DND-41 (cell line): ENCODE results near the gene TXNDC5.
"Not testable (repeated sequence)": the region's sequence is repeated elsewhere in the genome, so short reads cannot be mapped to it uniquely, and the experiment has no call there.

Source experiments
- ATAC-seq: fragments of 200-7000 bp; cut with Tn5 transposase; 3 replicates; pipeline ENCODE4 v1.9.1; 2021; ENCODE audit warnings: low read depth; ENCODE audit not compliant: insufficient read depth
- DNase-seq: peaks from one replicate; pipeline ENCODE4 v3.0.0-alpha.2; 2020
- H2AFZ ChIP-seq: 2 replicates; pipeline ENCODE4 v1.6.0; 2012; ENCODE audit warnings: low read depth, low read length
- H3K27ac ChIP-seq: 2 replicates; pipeline ENCODE4 v1.5.1; 2012; ENCODE audit warnings: low read length, inconsistent platforms
- H3K27me3 ChIP-seq: fragments of 200-600 bp; sonication (generic); 2 replicates; pipeline ENCODE4 v1.6.0; 2012; ENCODE audit warnings: low read length, mild to moderate bottlenecking, inconsistent platforms; ENCODE audit not compliant: insufficient read depth, poor library complexity
- H3K36me3 ChIP-seq: 2 replicates; pipeline ENCODE4 v1.5.1; 2012; ENCODE audit warnings: low read length, inconsistent platforms; ENCODE audit not compliant: insufficient read depth
- H3K4me1 ChIP-seq: 2 replicates; pipeline ENCODE4 v1.5.1; 2012; ENCODE audit warnings: mild to moderate bottlenecking, low read length; ENCODE audit not compliant: insufficient read depth
- H3K4me2 ChIP-seq: 2 replicates; pipeline ENCODE4 v1.6.0; 2012; ENCODE audit warnings: mild to moderate bottlenecking, moderate library complexity, low read length, inconsistent platforms; ENCODE audit not compliant: insufficient read depth
- H3K4me3 ChIP-seq, 2 experiments: fragments of 200-600 bp in 1 of 2; shearing (Covaris generic) in 1 of 2; 2 replicates each; pipeline ENCODE4 v1.5.1; 2012 to 2016; ENCODE audit warnings: inconsistent platforms in 2 of 2, low read length in 2 of 2, mild to moderate bottlenecking in 2 of 2, low read depth in 1 of 2, moderate library complexity in 1 of 2
- H3K79me2 ChIP-seq: 2 replicates; pipeline ENCODE4 v1.6.0; 2012; ENCODE audit warnings: low read length, inconsistent platforms; ENCODE audit not compliant: insufficient read depth
- H3K9ac ChIP-seq: 2 replicates; pipeline ENCODE4 v1.6.0; 2012; ENCODE audit warnings: low read depth, mild to moderate bottlenecking, inconsistent platforms, low read length, moderate library complexity
- H3K9me3 ChIP-seq: 2 replicates; pipeline ENCODE4 v1.5.1; 2012; ENCODE audit warnings: low read length, moderate library complexity, mild to moderate bottlenecking, inconsistent platforms; ENCODE audit not compliant: insufficient read depth, severe bottlenecking
- H4K20me1 ChIP-seq: 2 replicates; pipeline ENCODE4 v1.6.0; 2012; ENCODE audit warnings: low read length; ENCODE audit not compliant: insufficient read depth
- CTCF ChIP-seq: IDR thresholded peaks from 2 replicates; pipeline ENCODE4 v1.5.1; 2012; ENCODE audit warnings: borderline replicate concordance, low read length, moderate library complexity, mild to moderate bottlenecking; ENCODE audit not compliant: poor library complexity, severe bottlenecking; ENCODE audit errors: extremely low read depth
- EZH2 ChIP-seq: IDR thresholded peaks from 3 replicates; pipeline ENCODE4 v1.6.1; 2012; ENCODE audit warnings: borderline replicate concordance, low read depth, mild to moderate bottlenecking, moderate library complexity, low read length, inconsistent platforms; ENCODE audit not compliant: severe bottlenecking

TXNDC5 gene

GRCh38 chr6:7900621-7901020 lies 10.0 kb downstream of the TXNDC5 start:
- H3K36me3 ChIP-seq: peaks cover 98% of the 10 kb centered on the region
- H3K4me2 ChIP-seq: no peak overlapping the region

GRCh38 chr6:7899889-7900213 lies 10.7 kb downstream of the TXNDC5 start:
- Histone ChIP-seq H3K36me3 (peaks cover 99% of the 10 kb centered on the region), H3K4me3 (no peak overlapping the region), H3K9me3 (no peaks in the 10 kb centered on the region), H4K20me1 (peaks cover 19% of the 10 kb centered on the region; the same call in 1 of the 2 replicates), H3K27me3 (no peaks in the 10 kb centered on the region), H3K27ac (no peak overlapping the region), H2AFZ (no peak overlapping the region), H3K9ac (no peak overlapping the region), H3K4me2 (no peak overlapping the region), H3K4me1 (no peaks in the 10 kb centered on the region), H3K79me2 (peaks cover 21% of the 10 kb centered on the region)
- no peak for DNase-seq
- TF ChIP-seq EZH2: no peak
- TF ChIP-seq CTCF: no peak
- ATAC-seq: no peak

More at GRCh38 chr6:7900621-7901020, 10.0 kb downstream of the TXNDC5 start:
- peaks cover 29% of the 10 kb centered on the region for H3K79me2 ChIP-seq
- H3K4me1 ChIP-seq: no peaks in the 10 kb centered on the region
- H3K4me3 ChIP-seq: no peak overlapping the region
- no peak overlapping the region for H2AFZ ChIP-seq
- no peaks in the 10 kb centered on the region for H3K27me3 ChIP-seq
- H3K9me3 ChIP-seq: no peaks in the 10 kb centered on the region
- no peak for TF ChIP-seq EZH2
- TF ChIP-seq CTCF: no peak
- H3K9ac ChIP-seq: no peak overlapping the region
- peaks cover 25% of the 10 kb centered on the region; the same call in 1 of the 2 replicates for H4K20me1 ChIP-seq
- no peak for ATAC-seq
- no peak for DNase-seq
- no peak overlapping the region for H3K27ac ChIP-seq

DNA sequence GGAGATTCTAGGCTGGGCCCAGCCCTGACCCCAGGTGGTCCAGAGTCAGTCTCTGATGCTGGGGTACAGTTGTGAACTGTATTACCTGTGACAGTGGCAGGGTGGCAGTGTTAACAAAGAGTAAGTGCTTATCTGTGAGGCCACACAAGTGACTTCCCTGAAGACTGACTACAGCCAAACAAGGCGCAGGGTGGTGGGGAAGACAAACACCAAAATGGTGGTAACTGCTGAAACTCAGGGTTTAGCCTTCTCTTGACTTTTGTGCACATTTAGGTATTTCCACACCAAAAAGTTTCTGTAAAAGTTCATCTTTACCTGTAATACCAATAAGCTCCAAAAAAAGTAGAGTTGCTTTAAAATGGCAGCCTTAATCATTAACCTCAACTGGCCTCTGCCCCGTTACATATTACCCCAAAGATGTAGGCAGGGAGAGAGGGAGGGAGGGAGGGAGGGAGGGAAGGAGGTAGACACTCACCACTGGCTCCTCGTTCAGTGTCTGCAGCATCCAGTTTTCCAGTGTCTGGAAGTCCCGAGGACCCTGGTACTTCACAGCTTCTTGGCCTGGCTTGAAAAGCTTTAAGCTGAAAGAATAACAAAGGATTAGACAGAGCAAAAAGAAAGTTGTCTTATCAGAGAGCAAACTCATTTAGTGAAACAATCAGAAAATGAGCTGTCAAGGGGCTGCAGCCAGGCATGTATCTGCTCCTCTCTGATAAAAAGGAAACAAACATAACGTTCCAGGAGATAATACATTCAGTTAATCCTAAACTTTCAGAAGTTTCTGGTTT lies 11.3 kb downstream of the TXNDC5 start:
- H4K20me1 ChIP-seq: peaks cover 15% of the 10 kb centered on the region; the same call in 1 of the 2 replicates
- ATAC-seq (peak; percentile 54; the same call in 1 of the 3 replicates), DNase-seq (no peak)
- no peak overlapping the region for H3K27ac ChIP-seq
- H3K4me1 ChIP-seq: no peaks in the 10 kb centered on the region
- H3K27me3 ChIP-seq: no peaks in the 10 kb centered on the region
- H3K4me3 ChIP-seq: no peak overlapping the region
- no peaks in the 10 kb centered on the region for H3K9me3 ChIP-seq
- peaks cover 15% of the 10 kb centered on the region for H3K79me2 ChIP-seq
- no peak overlapping the region for H2AFZ ChIP-seq
- H3K36me3 ChIP-seq: peaks cover 99% of the 10 kb centered on the region
- no peak overlapping the region for H3K9ac ChIP-seq
- H3K4me2 ChIP-seq: no peak overlapping the region
- peak; percentile 26 for TF ChIP-seq CTCF
- no peak for TF ChIP-seq EZH2

- H3K4me3 ChIP-seq, H3K9ac ChIP-seq, ATAC-seq, H3K9me3 ChIP-seq, DNase-seq, H3K4me1 ChIP-seq, H3K27ac ChIP-seq, H2AFZ ChIP-seq, H3K4me2 ChIP-seq, H3K27me3 ChIP-seq: not testable (repeated sequence)
- H3K36me3 ChIP-seq: peaks cover 99% of the 10 kb centered on the region
- H3K79me2 ChIP-seq: peaks cover 15% of the 10 kb centered on the region
- peaks cover 15% of the 10 kb centered on the region; the same call in 1 of the 2 replicates for H4K20me1 ChIP-seq
Observed at GRCh38 chr6:7898193-7898586, 12.4 kb downstream of the TXNDC5 start.
